Prostate gland (tissue), 2 donors: ENCODE measurements around the gene SSR1. TPM values are rescaled to one million over a fixed set of nuclear protein-coding genes. Genes with fewer than 3 reads are reported as not detected.

Source experiments
- DNase-seq: peaks from one replicate; pipeline ENCODE4 v3.0.0-alpha.2; 2019; ENCODE audit warnings: low spot score
- H3K27ac ChIP-seq, 2 donors: fragments of 200-600 bp; sonication (generic); 2 replicates each; pipeline ENCODE4 v1.5.1; 2017 to 2019
- H3K27me3 ChIP-seq: fragments of 200-600 bp; sonication (generic); replicated peaks from 2 replicates; pipeline ENCODE4 v1.5.1; 2019; ENCODE audit not compliant: insufficient read depth
- H3K36me3 ChIP-seq, 2 donors: fragments of 200-600 bp; sonication (generic); 1 replicate in 1 of 2; 2 replicates in 1 of 2; pipeline versions ENCODE4 v1.5.1 to v1.8.1; 2017 to 2019
- H3K4me1 ChIP-seq: fragments of 200-600 bp; sonication (generic); replicated peaks from 2 replicates; pipeline ENCODE4 v1.5.1; 2019
- H3K4me3 ChIP-seq, 2 donors: fragments of 200-600 bp; sonication (generic); 2 replicates each; pipeline ENCODE4 v1.5.1; 2017 to 2019
- H3K9me3 ChIP-seq: fragments of 200-600 bp; sonication (generic); 2 replicates; pipeline ENCODE4 v1.5.1; 2017
- CTCF ChIP-seq, 4 experiments: fragments of 200-600 bp in 2 of 4; fragments of 450-650 bp in 2 of 4; sonication (generic) in 2 of 4; IDR thresholded peaks; 1 replicate in 3 of 4; 2 replicates in 1 of 4; pipeline ENCODE4 v1.5.1; 2016 to 2019; ENCODE audit warnings: antibody characterized with exemption in 4 of 4, mild to moderate bottlenecking in 2 of 4, moderate library complexity in 2 of 4
- POLR2A ChIP-seq: fragments of 450-650 bp; IDR thresholded peaks from one replicate; pipeline ENCODE4 v1.6.1; 2016; ENCODE audit warnings: antibody characterized with exemption, mild to moderate bottlenecking
- POLR2AphosphoS5 ChIP-seq: sonication (generic); formaldehyde crosslinking; IDR thresholded peaks from one replicate; pipeline ENCODE4 v1.6.1; 2017; ENCODE audit warnings: antibody characterized with exemption
- WGBS: methylation state at CpG from one replicate; pipeline ENCODE4 v1.1.5; 2018; 5-methylcytosine and 5-hydroxymethylcytosine counted together
- intact Hi-C: fragments of 100-400 bp; cut with DNase I; formaldehyde crosslinking; loops from one replicate; pipeline ENCODE4 v1.14.2; 2022
- total RNA-seq, 2 donors: library from RNA; depleted of rRNA; stranded (reverse); fragments of >200 nt; gene quantifications; one replicate each; pipeline ENCODE4 v1.1.0, GENCODE V29; 2016

Gene SSR1
- total RNA-seq, 2 donors from 2014 or later = 34.3 to 89.5 TPM

- H3K27me3 ChIP-seq = no peaks in the 10 kb centered on the region
- peaks cover 6% of the 10 kb centered on the region for H3K4me1 ChIP-seq
- WGBS = 2% methylated on average over 43 of the region's 43 CpGs
- no peaks in the 10 kb centered on the region for H3K9me3 ChIP-seq
- H3K27ac ChIP-seq = peak overlapping the region; percentile 85 to 87
- no peaks in the 10 kb centered on the region for H3K36me3 ChIP-seq
- intact Hi-C loops = no loop called here
- peak; percentile 92 for TF ChIP-seq POLR2AphosphoS5
- peak; percentile 81 for TF ChIP-seq POLR2A
- TF ChIP-seq CTCF (IDR thresholded peaks at IDR 0.05) = peak in 1 of 4 experiments; percentile 8
- peak overlapping the region; percentile 49 to 53 for H3K4me3 ChIP-seq
- peak; percentile 88 for DNase-seq
These were observed 51.8 kb downstream of the SSR1 start for GRCh38 chr6:7261032-7261841.

- TF ChIP-seq POLR2AphosphoS5 = no peak
- TF ChIP-seq POLR2A = no peak
- TF ChIP-seq CTCF (IDR thresholded peaks at IDR 0.05) = no peak
- Histone ChIP-seq H3K36me3 (no peaks in the 10 kb centered on the region), H3K27ac (peak overlapping the region; percentile 85 to 87), H3K27me3 (no peaks in the 10 kb centered on the region), H3K4me3 (peak overlapping the region; percentile 49 to 53), H3K9me3 (no peaks in the 10 kb centered on the region), H3K4me1 (peaks cover 6% of the 10 kb centered on the region)
- intact Hi-C loops = no loop called here
- WGBS = 66% methylated on average over 12 of the region's 13 CpGs
- DNase-seq = no peak
These were observed 52.5 kb downstream of the SSR1 start for GRCh38 chr6:7260291-7261031.

- DNase-seq = no peak
- H3K9me3 ChIP-seq = no peaks in the 10 kb centered on the region
- H3K36me3 ChIP-seq = no peaks in the 10 kb centered on the region
- peak overlapping the region in 1 of 2 donors; percentile 64 for H3K27ac ChIP-seq
- H3K4me1 ChIP-seq = peaks cover 6% of the 10 kb centered on the region
- TF ChIP-seq CTCF (IDR thresholded peaks at IDR 0.05) = no peak
- no peak for TF ChIP-seq POLR2A
- no peak for TF ChIP-seq POLR2AphosphoS5
- intact Hi-C loops = no loop called here
- H3K27me3 ChIP-seq = no peaks in the 10 kb centered on the region
- WGBS = 81% methylated on average over 9 of the region's 9 CpGs
- no peak overlapping the region for H3K4me3 ChIP-seq
These were observed 54.7 kb downstream of the SSR1 start for GRCh38 chr6:7258231-7258763.

- no peaks in the 10 kb centered on the region for H3K9me3 ChIP-seq
- H3K27ac ChIP-seq = no peak overlapping the region
- H3K4me1 ChIP-seq = peaks cover 6% of the 10 kb centered on the region
- DNase-seq = no peak
- TF ChIP-seq POLR2AphosphoS5 (no peak), CTCF (IDR thresholded peaks at IDR 0.05) (no peak), POLR2A (no peak)
- intact Hi-C loops = no loop called here
- H3K4me3 ChIP-seq = no peak overlapping the region
- no peaks in the 10 kb centered on the region for H3K27me3 ChIP-seq
- H3K36me3 ChIP-seq = no peaks in the 10 kb centered on the region
- 89% methylated on average over 18 of the region's 18 CpGs for WGBS
These were observed 55.3 kb downstream of the SSR1 start for GRCh38 chr6:7257521-7258230.
